Memory B cell (primary cell): ENCODE measurements around the gene ATL1.
"Not testable (repeated sequence)": the region's sequence is repeated elsewhere in the genome, so short reads cannot be mapped to it uniquely, and the experiment has no call there.

ENCODE experiments used
- ATAC-seq: fragments of 150-1000 bp; cut with Tn5 transposase; 2 replicates; pipeline ENCODE4 v1.10.0; 2021; ENCODE audit warnings: low read depth, mild to moderate bottlenecking, moderate library complexity
- DNase-seq, 2 donors: peaks; one replicate each; pipeline ENCODE4 v3.0.0; 2022; ENCODE audit warnings: low spot score in 2 of 2
- H3K27ac Mint-ChIP-seq: one replicate; pipeline ENCODE4 v1.8.0; 2022; ENCODE audit warnings: mild to moderate bottlenecking, moderate library complexity, mixed read lengths
- H3K27me3 Mint-ChIP-seq: one replicate; pipeline ENCODE4 v1.8.0; 2022; ENCODE audit warnings: mixed read lengths
- H3K36me3 Mint-ChIP-seq: one replicate; pipeline ENCODE4 v1.8.0; 2022; ENCODE audit warnings: mild to moderate bottlenecking, mixed read lengths
- H3K4me1 Mint-ChIP-seq: one replicate; pipeline ENCODE4 v1.8.0; 2022; ENCODE audit warnings: mixed read lengths
- H3K4me3 Mint-ChIP-seq: one replicate; pipeline ENCODE4 v1.8.0; 2022; ENCODE audit warnings: mild to moderate bottlenecking, moderate library complexity, mixed read lengths
- H3K9me3 Mint-ChIP-seq: one replicate; pipeline ENCODE4 v1.8.0; 2022; ENCODE audit warnings: mixed read lengths

Gene ATL1

DNA sequence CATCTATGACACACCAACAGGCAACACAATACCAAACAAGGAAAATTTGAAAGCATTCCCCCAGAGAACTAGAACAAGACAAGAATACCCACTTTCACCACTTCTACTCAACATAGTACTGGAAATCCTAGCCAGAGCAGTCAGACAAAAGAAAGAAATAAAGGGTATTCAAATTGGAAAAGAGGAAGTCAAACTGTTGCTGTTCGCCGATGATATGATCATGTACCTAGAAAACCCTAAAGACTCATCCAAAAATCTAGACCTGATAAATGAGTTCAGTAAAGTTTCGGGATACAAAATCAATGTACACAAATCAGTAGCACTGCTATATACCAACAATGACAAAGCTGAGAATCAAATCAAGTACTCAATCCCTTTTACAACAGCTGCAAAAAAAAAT, 8.1 kb upstream of the ATL1 start:
- Mint-ChIP-seq H3K27ac (no peak overlapping the region), H3K27me3 (peaks cover 19% of the 10 kb centered on the region), H3K36me3 (peaks cover 2% of the 10 kb centered on the region), H3K4me3 (no peak overlapping the region), H3K9me3 (peaks cover 4% of the 10 kb centered on the region), H3K4me1 (peaks cover 5% of the 10 kb centered on the region)
- DNase-seq (no peak), ATAC-seq (no peak)

DNA sequence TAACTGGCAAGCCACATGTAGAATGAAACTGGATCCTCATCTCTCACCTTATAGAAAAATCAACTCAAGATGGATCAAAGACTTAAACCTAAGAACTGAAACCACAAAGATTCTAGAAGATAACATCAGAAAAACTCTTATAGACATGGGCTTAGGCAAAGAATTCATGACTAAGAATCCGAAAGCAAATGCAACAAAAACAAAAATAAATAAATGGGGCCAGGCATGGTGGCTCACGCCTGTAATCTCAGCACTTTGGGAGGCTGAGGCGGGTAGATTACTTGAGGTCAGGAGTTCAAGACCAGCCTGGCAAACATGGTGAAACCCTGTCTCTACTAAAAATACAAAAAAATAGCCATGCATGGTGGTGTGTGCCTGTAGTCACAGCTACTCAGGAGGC, 7.1 kb upstream of the ATL1 start:
- ATAC-seq, H3K4me3 Mint-ChIP-seq, H3K9me3 Mint-ChIP-seq, H3K36me3 Mint-ChIP-seq, DNase-seq, H3K27ac Mint-ChIP-seq, H3K4me1 Mint-ChIP-seq: not testable (repeated sequence)
- peaks cover 25% of the 10 kb centered on the region for H3K27me3 Mint-ChIP-seq

DNA sequence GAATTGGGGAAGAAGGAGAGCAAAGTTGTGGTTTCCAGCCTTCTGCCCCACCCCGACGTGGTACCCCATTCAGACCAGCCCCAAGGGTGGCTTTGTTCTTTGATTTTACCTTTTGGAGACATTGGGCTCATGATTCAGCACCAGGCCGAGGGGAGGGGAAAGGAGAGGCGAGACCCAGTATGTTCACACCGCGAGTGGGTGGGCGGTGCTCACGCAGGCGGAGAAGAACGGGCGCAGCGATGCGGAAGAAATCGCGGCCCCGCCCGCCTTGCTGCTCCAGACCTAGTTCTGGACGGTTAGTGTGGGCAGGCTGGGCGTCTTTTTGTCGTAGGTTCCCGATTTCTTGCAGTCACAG, 963 bp downstream of the ATL1 start:
- Mint-ChIP-seq H3K9me3 (no peaks in the 10 kb centered on the region), H3K4me3 (peak overlapping the region; percentile 85), H3K27me3 (peaks cover 17% of the 10 kb centered on the region), H3K27ac (no peak overlapping the region), H3K4me1 (peaks cover 11% of the 10 kb centered on the region), H3K36me3 (peaks cover 2% of the 10 kb centered on the region)
- DNase-seq (peak in 1 of 2 donors; percentile 18), ATAC-seq (peak; percentile 40)

DNA sequence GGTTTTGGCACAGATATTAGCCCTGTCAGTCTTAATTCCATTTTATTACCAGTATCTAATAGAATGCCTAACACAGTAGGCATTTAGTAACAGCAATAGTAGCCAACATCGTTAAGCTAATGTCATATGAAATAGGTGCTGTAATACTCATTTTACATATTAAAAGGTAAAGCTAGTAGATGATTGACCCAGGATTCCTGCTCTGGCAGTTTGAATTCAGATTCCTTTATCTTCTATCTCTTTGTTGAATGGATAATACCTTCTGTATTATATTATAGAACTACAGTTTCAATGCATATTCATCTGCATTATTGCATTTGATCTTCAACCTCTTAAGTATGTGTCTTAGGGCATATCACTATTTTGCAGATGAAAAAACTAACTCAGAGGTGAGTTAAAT, 2.9 kb downstream of the ATL1 start:
- no peak overlapping the region for H3K4me3 Mint-ChIP-seq
- peaks cover 9% of the 10 kb centered on the region for H3K27me3 Mint-ChIP-seq
- no peak for ATAC-seq
- H3K9me3 Mint-ChIP-seq = peaks cover 3% of the 10 kb centered on the region
- no peak overlapping the region for H3K27ac Mint-ChIP-seq
- no peak for DNase-seq
- peaks cover 7% of the 10 kb centered on the region for H3K36me3 Mint-ChIP-seq
- peaks cover 11% of the 10 kb centered on the region for H3K4me1 Mint-ChIP-seq

DNA sequence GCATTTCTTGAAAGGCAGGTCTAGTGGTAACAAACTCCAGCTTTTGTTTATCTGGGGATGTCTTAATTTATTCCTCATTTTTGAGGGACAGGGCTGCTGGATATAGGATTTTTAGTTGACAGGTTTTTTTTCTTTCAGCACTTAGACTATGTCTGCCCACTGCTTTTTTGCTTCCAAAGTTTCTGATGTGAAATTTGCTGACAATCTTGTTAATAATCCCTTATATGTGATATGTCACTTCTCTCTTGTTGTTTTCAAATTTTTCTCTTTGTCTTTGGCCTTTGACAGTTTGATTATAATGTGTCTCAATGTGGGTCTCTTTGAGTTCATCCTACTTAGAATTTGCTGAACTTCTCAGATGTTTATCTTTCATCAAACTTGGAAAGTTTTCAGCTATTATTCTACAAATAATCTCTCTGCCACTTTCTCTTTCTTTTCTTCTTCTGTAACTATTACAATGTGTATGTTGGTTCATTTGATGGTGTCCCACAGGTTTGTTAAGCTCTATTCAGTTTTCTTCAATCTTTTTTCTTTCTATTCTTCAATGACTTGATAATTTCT, 9.8 kb downstream of the ATL1 start:
- Mint-ChIP-seq H3K4me3 (no peak overlapping the region), H3K27ac (no peak overlapping the region), H3K27me3 (no peaks in the 10 kb centered on the region), H3K9me3 (peaks cover 22% of the 10 kb centered on the region), H3K4me1 (no peaks in the 10 kb centered on the region), H3K36me3 (peaks cover 32% of the 10 kb centered on the region)
- ATAC-seq (no peak), DNase-seq (no peak)

DNA sequence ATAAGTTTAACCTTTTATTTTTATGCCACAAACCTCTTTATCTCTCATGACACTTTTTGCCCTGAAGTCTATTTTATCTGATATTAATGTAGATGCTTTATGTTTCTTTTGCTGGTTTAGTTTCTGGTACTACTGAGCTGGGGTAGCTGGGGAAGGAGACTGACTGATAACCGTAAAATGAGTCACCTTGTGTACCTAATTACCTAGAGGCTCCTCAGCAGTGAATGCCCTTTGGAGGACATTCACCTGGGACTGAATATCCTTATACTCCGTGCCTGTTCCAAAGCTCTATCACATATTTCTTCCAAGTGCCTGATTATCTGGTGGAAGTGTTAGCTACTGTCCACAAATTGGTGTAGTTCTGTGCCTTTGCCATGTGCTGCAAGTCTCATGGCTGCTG, 13.9 kb downstream of the ATL1 start:
- no peaks in the 10 kb centered on the region for H3K4me1 Mint-ChIP-seq
- DNase-seq (no peak), ATAC-seq (no peak)
- H3K36me3 Mint-ChIP-seq = peaks cover 23% of the 10 kb centered on the region
- H3K9me3 Mint-ChIP-seq = peaks cover 18% of the 10 kb centered on the region
- no peaks in the 10 kb centered on the region for H3K27me3 Mint-ChIP-seq
- no peak overlapping the region for H3K27ac Mint-ChIP-seq
- H3K4me3 Mint-ChIP-seq = no peak overlapping the region

DNA sequence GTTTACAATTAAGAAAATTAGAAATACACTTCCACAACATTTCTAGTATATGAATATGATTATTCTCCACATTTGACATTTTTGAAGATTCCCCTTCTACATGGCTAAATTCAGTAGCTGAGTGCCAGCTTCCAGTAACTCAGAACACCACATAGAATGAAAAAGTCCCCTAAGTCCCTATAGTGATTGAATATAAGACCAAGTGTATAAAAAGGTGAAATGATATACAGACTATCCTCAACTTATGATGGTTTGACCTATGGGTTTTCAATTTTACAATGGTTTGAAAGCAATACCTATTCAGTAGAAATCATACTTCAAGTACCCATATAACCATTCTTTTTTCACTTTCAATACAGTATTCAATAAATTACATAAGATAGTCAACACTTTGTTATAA, 15.8 kb downstream of the ATL1 start:
- H3K27ac Mint-ChIP-seq = no peak overlapping the region
- H3K36me3 Mint-ChIP-seq = peaks cover 15% of the 10 kb centered on the region
- ATAC-seq (no peak), DNase-seq (no peak)
- H3K4me3 Mint-ChIP-seq = no peak overlapping the region
- no peaks in the 10 kb centered on the region for H3K27me3 Mint-ChIP-seq
- H3K9me3 Mint-ChIP-seq = peaks cover 12% of the 10 kb centered on the region
- no peaks in the 10 kb centered on the region for H3K4me1 Mint-ChIP-seq

DNA sequence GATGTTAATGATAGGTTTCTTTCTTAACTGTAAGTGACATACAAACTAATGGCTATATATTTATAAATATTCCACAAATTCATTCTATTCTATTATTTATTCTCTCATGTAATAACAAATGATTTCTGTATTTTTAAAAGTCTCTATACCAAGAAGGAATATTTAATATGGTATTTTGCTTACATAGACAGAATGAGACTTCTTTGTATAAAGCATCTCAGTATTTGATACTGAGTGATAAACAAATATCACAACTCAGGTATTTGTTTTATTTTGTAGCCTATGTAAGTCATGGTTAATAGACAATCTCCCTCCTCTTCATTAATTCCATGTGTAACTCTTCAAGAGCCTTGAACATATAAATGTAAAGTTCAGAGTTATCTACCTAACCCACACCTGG, 18.0 kb downstream of the ATL1 start:
- no peak overlapping the region for H3K27ac Mint-ChIP-seq
- DNase-seq = no peak
- H3K9me3 Mint-ChIP-seq = peaks cover 4% of the 10 kb centered on the region
- H3K27me3 Mint-ChIP-seq = no peaks in the 10 kb centered on the region
- peaks cover 2% of the 10 kb centered on the region for H3K36me3 Mint-ChIP-seq
- ATAC-seq = no peak
- H3K4me3 Mint-ChIP-seq = no peak overlapping the region
- H3K4me1 Mint-ChIP-seq = no peaks in the 10 kb centered on the region

DNA sequence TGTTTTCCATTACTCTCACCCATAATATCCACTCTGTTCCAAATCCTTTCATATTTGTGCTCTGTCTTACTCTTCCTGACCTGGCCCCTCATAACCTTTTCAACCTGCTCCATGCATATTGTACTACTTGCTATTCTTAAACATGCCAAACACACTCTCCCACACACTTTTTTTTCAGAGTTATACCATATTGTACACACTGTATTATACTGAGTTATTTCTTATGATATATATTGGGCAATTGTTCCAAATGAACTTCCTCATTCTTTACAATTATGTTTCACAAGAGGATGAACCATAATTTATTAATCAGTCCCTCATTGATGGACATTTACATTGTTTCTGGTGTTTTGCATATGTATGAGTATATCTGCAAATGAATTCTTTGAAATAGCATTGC, 18.5 kb downstream of the ATL1 start:
- Mint-ChIP-seq H3K9me3 (peaks cover 4% of the 10 kb centered on the region), H3K4me1 (no peaks in the 10 kb centered on the region), H3K27me3 (peaks cover 2% of the 10 kb centered on the region), H3K27ac (no peak overlapping the region), H3K4me3 (no peak overlapping the region), H3K36me3 (peaks cover 2% of the 10 kb centered on the region)
- DNase-seq (no peak), ATAC-seq (no peak)

DNA sequence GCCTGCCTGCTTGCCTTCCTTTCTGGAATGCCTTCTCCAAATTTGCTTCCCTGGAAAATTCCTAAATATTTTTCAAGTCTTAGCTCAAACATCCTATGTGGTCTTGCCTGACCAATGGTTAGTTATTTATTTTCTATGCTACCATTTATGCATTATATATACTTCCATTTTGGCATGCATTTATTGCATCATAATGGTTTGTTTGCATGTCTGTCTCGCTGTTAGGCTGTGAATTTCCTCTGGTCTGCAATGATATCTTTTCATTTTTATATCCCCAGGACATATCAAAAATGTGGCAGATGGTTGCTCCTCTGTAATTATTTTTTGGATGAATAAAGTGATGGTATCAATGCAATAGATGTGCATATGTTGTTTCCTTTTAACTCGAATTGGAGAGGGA, 30.5 kb downstream of the ATL1 start:
- peaks cover 10% of the 10 kb centered on the region for H3K36me3 Mint-ChIP-seq
- H3K27me3 Mint-ChIP-seq = no peaks in the 10 kb centered on the region
- H3K4me1 Mint-ChIP-seq = no peaks in the 10 kb centered on the region
- no peak overlapping the region for H3K27ac Mint-ChIP-seq
- no peak overlapping the region for H3K4me3 Mint-ChIP-seq
- no peaks in the 10 kb centered on the region for H3K9me3 Mint-ChIP-seq
- no peak for ATAC-seq
- no peak for DNase-seq

DNA sequence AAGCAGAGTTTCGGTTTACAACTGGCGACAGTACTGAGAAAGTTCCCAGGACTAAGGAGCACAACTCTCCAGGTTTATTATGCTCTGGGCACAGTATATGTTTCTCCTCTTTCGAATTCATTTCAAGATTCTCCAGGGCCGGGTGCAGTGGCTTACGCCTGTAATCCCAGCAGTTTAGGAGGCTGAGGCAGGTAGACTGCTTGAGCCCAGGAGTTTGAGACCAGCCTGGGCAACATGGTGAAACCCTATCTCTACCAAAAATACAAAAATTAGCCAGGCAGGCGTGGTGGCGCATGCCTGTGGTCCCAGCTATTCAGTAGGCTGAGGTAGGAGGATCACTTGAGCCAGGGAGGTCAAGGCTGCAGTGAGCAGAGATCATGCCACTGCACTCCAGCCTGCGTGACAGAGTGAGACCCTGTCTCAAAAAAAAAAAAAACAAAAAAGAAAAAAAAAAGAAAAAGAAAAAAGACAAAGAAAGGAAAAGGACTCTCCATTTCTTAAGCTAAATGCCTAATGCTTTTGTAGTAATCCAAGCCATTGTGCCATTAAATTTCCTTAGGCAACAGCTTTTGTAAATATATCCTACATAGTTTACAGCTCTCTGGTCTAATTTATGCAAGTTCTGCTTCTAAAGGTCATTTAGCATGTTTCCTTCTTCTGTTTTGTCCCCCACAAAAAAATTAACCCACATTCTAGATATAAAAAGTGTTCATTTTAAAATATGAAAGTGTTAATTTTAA, 34.8 kb downstream of the ATL1 start:
- Mint-ChIP-seq H3K4me3 (no peak overlapping the region), H3K36me3 (peaks cover 10% of the 10 kb centered on the region), H3K9me3 (no peaks in the 10 kb centered on the region), H3K4me1 (no peaks in the 10 kb centered on the region), H3K27ac (no peak overlapping the region), H3K27me3 (no peaks in the 10 kb centered on the region)
- DNase-seq (no peak), ATAC-seq (no peak)

DNA sequence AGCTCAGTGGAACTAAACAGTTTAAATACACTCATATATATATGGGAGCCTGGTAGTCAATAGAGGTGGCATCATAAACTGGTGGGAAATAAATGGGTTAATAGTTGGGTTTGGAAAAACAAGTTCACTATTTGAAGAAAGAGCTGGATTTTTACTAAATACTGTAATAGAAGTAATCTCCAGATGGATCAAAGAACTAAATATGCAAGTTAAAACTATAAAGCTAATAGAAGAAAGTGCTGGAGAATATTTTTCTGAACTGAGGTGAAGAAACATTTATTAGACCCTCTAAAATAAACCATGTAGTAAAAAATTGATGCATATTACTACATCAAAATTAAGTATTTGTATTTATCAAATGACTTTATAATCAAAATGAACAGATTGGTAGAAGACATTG, 38.8 kb downstream of the ATL1 start:
- ATAC-seq = no peak
- Mint-ChIP-seq H3K4me3 (no peak overlapping the region), H3K9me3 (no peaks in the 10 kb centered on the region)

DNA sequence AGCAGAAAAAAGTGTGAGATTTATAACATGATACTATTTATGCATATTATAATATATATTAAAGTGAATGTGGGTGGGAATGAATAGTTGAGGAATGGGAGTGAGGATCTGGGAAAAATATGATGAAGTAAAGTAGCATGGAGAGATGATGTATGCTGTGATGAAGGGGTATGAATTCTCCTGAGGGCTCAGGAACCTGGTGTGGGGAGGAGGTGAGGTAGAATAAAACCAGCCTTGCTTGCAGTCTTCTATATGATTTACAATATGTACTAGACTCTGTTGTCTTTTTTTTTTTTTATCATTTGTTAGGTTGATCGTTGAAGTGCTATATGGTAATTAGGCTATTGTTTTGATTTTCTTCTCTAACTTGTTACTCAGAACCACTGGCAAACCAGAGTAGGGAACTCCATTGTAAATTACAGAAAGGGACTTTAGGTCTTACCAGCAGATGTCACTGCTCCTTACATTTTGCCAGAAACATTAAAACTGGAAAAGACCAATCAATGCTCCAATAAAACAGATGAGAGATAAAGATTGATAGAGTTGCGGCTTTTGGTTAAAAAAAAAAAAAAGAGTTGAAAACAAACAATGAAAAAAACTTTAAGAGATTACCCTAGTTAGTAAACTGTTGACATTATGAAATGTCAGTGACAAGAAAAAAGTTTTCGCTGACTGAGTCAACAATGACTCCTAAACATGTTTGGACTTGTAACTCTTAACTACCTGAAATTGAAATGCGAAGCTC, 39.9 kb downstream of the ATL1 start:
- ATAC-seq = no peak
- H3K27ac Mint-ChIP-seq = no peak overlapping the region
- no peak overlapping the region for H3K4me3 Mint-ChIP-seq
- H3K36me3 Mint-ChIP-seq = no peaks in the 10 kb centered on the region
- H3K27me3 Mint-ChIP-seq = no peaks in the 10 kb centered on the region
- H3K9me3 Mint-ChIP-seq = no peaks in the 10 kb centered on the region
- peak in 1 of 2 donors; percentile 18 for DNase-seq
- H3K4me1 Mint-ChIP-seq = no peaks in the 10 kb centered on the region

More for the DNA sequence above, 38.8 kb downstream of the ATL1 start:
- Mint-ChIP-seq H3K36me3 (peaks cover 2% of the 10 kb centered on the region), H3K27ac (no peak overlapping the region), H3K27me3 (no peaks in the 10 kb centered on the region), H3K4me1 (no peaks in the 10 kb centered on the region)
- no peak for DNase-seq

DNA sequence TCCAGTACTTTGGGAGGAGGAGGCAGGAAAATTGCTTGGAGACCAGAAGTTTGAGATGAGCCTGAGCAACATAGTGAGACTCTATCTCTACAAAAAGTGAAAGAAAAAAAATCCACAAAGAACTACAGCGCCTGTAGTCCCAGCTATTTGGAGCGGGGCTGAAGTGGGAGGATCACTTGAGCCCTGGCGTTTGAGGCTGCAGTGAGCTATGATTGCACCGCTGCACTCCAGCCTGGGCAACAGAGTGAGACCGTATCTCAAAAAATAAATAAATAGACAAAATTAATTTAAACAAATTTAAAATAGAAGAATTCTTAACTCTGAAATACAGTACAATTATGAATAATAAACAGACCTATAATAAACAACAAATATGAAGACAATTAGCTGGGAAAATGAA, 40.9 kb downstream of the ATL1 start:
- Mint-ChIP-seq H3K36me3 (no peaks in the 10 kb centered on the region), H3K27me3 (no peaks in the 10 kb centered on the region), H3K27ac (no peak overlapping the region), H3K9me3 (no peaks in the 10 kb centered on the region), H3K4me1 (no peaks in the 10 kb centered on the region), H3K4me3 (no peak overlapping the region)
- DNase-seq (no peak), ATAC-seq (no peak)
